MCF 10A (cell line): Measurements from ENCODE around the gene RFX3. TPM values are rescaled to one million over a fixed set of nuclear protein-coding genes. Genes with fewer than 3 reads are reported as not detected.

Experiments
- BruUV-seq: library from RNA; stranded (reverse); fragments of 400-500 nt; replicated peaks from 2 replicates; lab custom pipeline; 2021; lab: Mats Ljungman, UMichigan
- CTCF ChIA-PET: fragments of 300-600 bp; sonication (Branson Sonifier 250); formaldehyde crosslinking; extraction: SDS; loops from one replicate; lab custom pipeline; 2021; ENCODE audit warnings: antibody characterized with exemption, inconsistent platforms; lab: Yijun Ruan, JAX
- POLR2A ChIA-PET: fragments of 300-600, 350-650 bp; sonication (Branson Sonifier 250); formaldehyde crosslinking; extraction: SDS; loops from one replicate; lab custom pipeline; 2020; ENCODE audit warnings: antibody characterized with exemption, inconsistent platforms; lab: Yijun Ruan, JAX
- DNase-seq: peaks from one replicate; pipeline ENCODE4 v3.0.0-alpha.2; 2018; ENCODE audit not compliant: unreplicated experiment
- H3K27ac Mint-ChIP-seq: one replicate; pipeline ENCODE4 v1.8.0; 2022; ENCODE audit warnings: mild to moderate bottlenecking, low read depth, mixed read lengths; ENCODE audit not compliant: unreplicated experiment
- H3K27me3 Mint-ChIP-seq: one replicate; pipeline ENCODE4 v1.8.0; 2022; ENCODE audit warnings: mixed read lengths; ENCODE audit not compliant: insufficient read depth, unreplicated experiment
- H3K36me3 Mint-ChIP-seq: one replicate; pipeline ENCODE4 v1.8.0; 2022; ENCODE audit warnings: mild to moderate bottlenecking, moderate library complexity, mixed read lengths; ENCODE audit not compliant: insufficient read depth, unreplicated experiment
- H3K4me1 Mint-ChIP-seq: one replicate; pipeline ENCODE4 v1.8.0; 2022; ENCODE audit warnings: mixed read lengths; ENCODE audit not compliant: insufficient read depth, unreplicated experiment
- H3K4me3 Mint-ChIP-seq: one replicate; pipeline ENCODE4 v1.8.0; 2022; ENCODE audit warnings: mild to moderate bottlenecking, moderate library complexity, mixed read lengths; ENCODE audit not compliant: unreplicated experiment
- H3K9me3 Mint-ChIP-seq: one replicate; pipeline ENCODE4 v1.8.0; 2022; ENCODE audit warnings: mixed read lengths; ENCODE audit not compliant: unreplicated experiment
- CTCF ChIP-seq: fragments of 200-600 bp; IDR thresholded peaks from one replicate; pipeline ENCODE4 v1.8.0; 2022; ENCODE audit warnings: antibody characterized with exemption, mild to moderate bottlenecking; ENCODE audit not compliant: unreplicated experiment
- intact Hi-C: fragments of 100-400 bp; cut with micrococcal nuclease; formaldehyde crosslinking; loops from 2 replicates; pipeline ENCODE4 v1.14.1; 2022
- total RNA-seq: library from RNA; stranded (reverse); gene quantifications from 2 replicates; pipeline ENCODE4 v1.2.3, GENCODE V29; 2022

The RFX3 gene
- total RNA-seq, 1 experiment from 2014 or later = 9.7 TPM

GRCh38 chr9:3468421-3469205 is 57.2 kb downstream of the RFX3 start:
- Mint-ChIP-seq H3K4me3 (no peak overlapping the region), H3K27me3 (no peaks in the 10 kb centered on the region), H3K4me1 (no peaks in the 10 kb centered on the region), H3K27ac (no peak overlapping the region), H3K9me3 (no peaks in the 10 kb centered on the region), H3K36me3 (no peaks in the 10 kb centered on the region)
- no peak for TF ChIP-seq CTCF
- CTCF ChIA-PET = interaction anchor here (0.6 to 2.5 kb wide), 19 partner anchors 10 to 899 kb away, joined by 3 to 16 read pairs (median 3); partner anchors contain the start of gene RFX3
- DNase-seq = no peak
- intact Hi-C loops = loop anchor here (10.0 kb wide), 1 partner anchor 176 kb away; no protein-coding TSS in a partner anchor
- POLR2A ChIA-PET = interaction anchor here (0.7 to 2.3 kb wide), 5 partner anchors 9 to 58 kb away, joined by 4 to 12 read pairs (median 6); no protein-coding TSS in a partner anchor
- BruUV-seq = no TSS peak

- no peak overlapping the region for H3K4me3 Mint-ChIP-seq
- TF ChIP-seq CTCF = peak; percentile 87
- intact Hi-C loops = loop anchor here (1.0 to 10.0 kb wide), 6 partner anchors 59 to 899 kb away; partner anchors contain the start of gene RFX3
- H3K27me3 Mint-ChIP-seq = no peaks in the 10 kb centered on the region
- ChIA-PET POLR2A (interaction anchor here (0.6 to 2.3 kb wide), 8 partner anchors 10 to 853 kb away, joined by 3 to 12 read pairs (median 4); no protein-coding TSS in a partner anchor), CTCF (interaction anchor here (0.5 to 3.0 kb wide), 60 partner anchors 10 to 1275 kb away, joined by 3 to 25 read pairs (median 3); partner anchors contain the start of gene RFX3)
- DNase-seq = peak; percentile 76
- BruUV-seq = no TSS peak
- no peak overlapping the region for H3K27ac Mint-ChIP-seq
- no peaks in the 10 kb centered on the region for H3K36me3 Mint-ChIP-seq
- H3K9me3 Mint-ChIP-seq = no peaks in the 10 kb centered on the region
- H3K4me1 Mint-ChIP-seq = no peaks in the 10 kb centered on the region
Observed at GRCh38 chr9:3467593-3468219, 58.1 kb downstream of the RFX3 start.

GRCh38 chr9:3464033-3464638 is 61.7 kb downstream of the RFX3 start:
- intact Hi-C loops = loop anchor here (10.0 kb wide), 1 partner anchor 181 kb away; no protein-coding TSS in a partner anchor
- no peaks in the 10 kb centered on the region for H3K4me1 Mint-ChIP-seq
- H3K9me3 Mint-ChIP-seq = no peaks in the 10 kb centered on the region
- H3K36me3 Mint-ChIP-seq = no peaks in the 10 kb centered on the region
- ChIA-PET CTCF (interaction anchor here (0.6 to 1.9 kb wide), 7 partner anchors 12 to 446 kb away, joined by 3 to 7 read pairs (median 3); no protein-coding TSS in a partner anchor), POLR2A (interaction anchor here (1.2 kb wide), 1 partner anchor 63 kb away, joined by 4 read pairs; no protein-coding TSS in a partner anchor)
- H3K4me3 Mint-ChIP-seq = no peak overlapping the region
- DNase-seq = no peak
- no peak overlapping the region for H3K27ac Mint-ChIP-seq
- no TSS peak for BruUV-seq
- H3K27me3 Mint-ChIP-seq = no peaks in the 10 kb centered on the region
- no peak for TF ChIP-seq CTCF
